GM10266 (cell line): ENCODE results near the gene ADGRG4.

Source experiments
- DNase-seq: peaks from one replicate; pipeline ENCODE4 v3.0.0; 2012; ENCODE audit errors: extremely low spot score
- TF ChIP-seq, protein P1 (sequence below): IDR thresholded peaks from 2 replicates; pipeline ENCODE4 v1.5.1; 2012; ENCODE audit warnings: mild to moderate bottlenecking, low read depth; ENCODE audit not compliant: control insufficient read depth, insufficient read depth; ENCODE audit errors: missing control alignments

The ADGRG4 gene

DNA sequence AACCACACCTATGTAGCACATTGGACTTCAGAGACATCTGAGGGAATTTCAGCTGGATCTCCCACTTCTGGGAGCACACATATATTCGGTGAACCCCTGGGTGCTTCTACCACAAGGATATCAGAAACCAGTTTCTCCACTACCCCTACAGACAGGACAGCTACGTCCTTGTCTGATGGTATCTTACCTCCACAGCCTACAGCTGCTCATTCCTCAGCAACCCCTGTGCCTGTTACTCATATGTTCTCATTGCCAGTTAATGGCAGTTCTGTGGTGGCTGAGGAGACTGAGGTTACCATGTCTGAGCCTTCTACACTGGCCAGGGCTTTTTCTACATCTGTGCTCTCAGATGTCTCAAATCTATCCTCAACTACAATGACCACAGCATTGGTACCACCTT, 45.7 kb downstream of the ADGRG4 start:
- no peak for DNase-seq
- TF ChIP-seq, protein P1, sequence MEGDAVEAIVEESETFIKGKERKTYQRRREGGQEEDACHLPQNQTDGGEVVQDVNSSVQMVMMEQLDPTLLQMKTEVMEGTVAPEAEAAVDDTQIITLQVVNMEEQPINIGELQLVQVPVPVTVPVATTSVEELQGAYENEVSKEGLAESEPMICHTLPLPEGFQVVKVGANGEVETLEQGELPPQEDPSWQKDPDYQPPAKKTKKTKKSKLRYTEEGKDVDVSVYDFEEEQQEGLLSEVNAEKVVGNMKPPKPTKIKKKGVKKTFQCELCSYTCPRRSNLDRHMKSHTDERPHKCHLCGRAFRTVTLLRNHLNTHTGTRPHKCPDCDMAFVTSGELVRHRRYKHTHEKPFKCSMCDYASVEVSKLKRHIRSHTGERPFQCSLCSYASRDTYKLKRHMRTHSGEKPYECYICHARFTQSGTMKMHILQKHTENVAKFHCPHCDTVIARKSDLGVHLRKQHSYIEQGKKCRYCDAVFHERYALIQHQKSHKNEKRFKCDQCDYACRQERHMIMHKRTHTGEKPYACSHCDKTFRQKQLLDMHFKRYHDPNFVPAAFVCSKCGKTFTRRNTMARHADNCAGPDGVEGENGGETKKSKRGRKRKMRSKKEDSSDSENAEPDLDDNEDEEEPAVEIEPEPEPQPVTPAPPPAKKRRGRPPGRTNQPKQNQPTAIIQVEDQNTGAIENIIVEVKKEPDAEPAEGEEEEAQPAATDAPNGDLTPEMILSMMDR, result no peak

DNA sequence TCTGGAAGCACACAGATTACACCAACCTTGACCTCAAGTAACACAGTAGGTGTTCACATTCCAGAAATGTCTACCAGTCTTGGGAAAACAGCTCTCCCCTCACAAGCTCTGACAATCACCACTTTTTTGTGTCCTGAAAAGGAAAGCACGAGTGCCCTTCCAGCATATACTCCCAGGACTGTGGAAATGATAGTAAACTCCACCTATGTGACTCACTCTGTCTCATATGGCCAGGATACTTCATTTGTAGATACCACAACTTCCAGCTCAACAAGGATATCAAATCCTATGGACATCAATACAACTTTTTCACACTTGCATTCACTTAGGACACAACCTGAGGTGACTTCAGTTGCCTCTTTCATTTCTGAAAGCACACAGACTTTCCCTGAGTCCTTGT, 46.9 kb downstream of the ADGRG4 start:
- DNase-seq, result no peak
- TF ChIP-seq, protein P1, result no peak

DNA sequence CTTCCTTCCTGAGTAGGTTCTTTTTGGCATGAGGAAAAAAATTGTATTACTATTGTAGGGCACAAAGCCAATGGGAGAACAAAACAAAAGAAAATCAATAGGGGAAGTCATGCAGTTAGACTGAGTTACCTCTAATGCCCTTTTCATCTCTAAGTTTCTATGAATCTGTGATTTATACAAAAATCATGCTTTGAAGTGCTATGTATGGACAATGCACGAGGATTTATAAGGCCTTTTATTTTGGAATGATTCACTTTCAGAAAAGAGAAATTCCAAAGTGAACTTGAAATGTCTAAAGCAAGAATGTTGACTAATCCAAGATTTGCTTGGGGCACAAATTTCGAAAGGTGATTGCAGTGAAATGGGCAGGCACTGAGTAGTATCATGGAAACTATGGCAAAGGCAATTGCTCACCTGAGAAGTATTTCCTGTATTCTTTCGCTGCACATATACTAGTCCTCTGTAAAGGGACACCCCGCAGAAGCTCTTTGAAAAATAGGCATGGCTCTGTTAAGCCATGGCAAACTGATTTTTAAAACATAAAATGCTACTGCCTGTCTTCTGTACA, 52.8 kb downstream of the ADGRG4 start:
- TF ChIP-seq, protein P1, result no peak
- no peak for DNase-seq

DNA sequence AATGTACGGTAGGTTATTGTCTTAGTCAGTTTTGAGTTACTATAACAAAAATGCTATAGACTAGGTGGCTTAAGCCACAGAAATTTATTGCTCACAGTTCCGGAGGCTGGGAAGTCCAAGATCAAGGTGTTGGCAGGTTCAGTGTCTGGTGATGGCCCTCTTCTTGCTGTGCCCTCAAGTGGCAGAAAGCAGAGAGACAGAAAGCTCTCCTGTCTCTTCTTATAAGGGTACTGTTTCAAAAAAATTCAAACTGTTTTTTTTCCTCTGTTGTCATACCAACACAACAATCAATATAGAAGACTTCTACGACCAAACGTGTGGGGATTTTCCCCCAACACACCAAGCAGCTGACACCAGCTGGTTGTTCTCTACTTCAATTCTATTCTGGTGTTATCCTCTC, 53.4 kb downstream of the ADGRG4 start:
- TF ChIP-seq, protein P1, result no peak
- no peak for DNase-seq

DNA sequence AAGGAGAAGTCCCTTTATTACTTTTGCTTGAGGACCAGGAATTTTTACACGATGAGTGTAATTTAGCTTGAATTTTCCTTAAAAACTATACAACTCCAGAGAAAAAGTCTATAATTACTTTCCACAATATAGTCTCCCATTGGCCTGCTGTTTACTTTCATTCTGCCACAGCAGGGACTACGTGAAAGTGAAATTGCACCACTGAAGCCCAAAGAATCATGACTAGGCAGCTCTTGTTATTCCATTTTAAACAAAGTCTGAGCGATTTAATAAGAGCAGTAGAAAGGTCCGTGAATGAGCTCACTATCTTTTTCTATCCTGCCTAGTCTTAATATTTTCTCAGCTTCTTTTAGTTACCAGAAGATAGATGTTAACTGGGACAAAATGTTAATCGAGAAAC, 68.6 kb downstream of the ADGRG4 start:
- no peak for DNase-seq
- TF ChIP-seq, protein P1, result no peak

DNA sequence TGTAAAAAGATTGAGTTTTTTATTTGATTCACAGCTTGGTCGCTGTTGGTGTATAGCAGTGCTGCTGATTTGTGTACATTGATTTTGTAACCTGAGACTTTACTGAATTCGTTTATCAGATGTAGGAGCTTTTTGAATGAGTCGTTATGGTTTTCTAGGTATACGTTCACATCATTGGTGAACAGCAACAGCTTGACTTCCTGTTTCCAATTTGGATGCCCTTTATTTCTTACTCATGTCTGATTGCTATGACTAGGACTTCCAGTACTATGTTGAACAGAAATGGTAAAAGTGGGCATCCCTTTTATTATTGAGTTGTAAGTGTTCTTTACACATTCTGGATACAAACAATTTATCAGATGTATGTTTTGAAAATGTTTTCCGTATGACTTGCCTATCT, 76.0 kb downstream of the ADGRG4 start:
- no peak for DNase-seq
- TF ChIP-seq, protein P1, result no peak

DNA sequence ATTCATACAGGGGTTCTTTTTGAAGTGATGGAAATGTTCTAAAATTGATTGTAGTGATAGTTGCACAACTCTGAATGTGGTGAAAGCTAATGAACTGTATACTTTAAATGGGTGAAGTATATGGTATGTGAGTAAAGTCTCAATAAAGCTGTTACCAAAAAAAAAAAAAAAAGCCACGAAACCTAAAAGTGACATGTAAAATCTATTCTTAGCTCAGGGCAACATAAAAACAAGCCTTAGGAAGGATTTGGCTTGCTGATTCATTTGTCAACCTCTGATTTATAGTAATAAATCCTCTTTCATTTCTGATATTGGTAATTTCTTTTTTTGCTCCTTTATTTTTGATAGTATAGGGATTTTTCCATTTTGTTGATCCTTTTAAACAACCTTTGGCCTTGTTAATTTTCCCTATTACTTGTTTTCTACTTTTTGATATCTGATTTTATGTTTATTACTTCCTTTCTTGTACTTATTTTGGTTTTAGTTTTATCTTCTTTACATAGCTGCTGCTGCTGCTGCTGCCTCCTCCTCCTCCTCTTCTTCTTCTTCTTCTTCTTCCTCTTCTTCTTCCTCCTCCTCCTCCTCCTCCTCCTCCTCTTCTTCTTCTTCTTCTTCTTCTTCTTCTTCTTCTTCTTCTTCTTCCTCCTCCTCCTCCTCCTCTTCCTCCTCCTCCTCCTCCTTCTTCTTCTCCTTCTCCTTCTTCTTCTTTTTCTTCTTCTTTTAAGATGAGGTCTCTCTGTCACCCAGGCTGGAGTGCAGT, 79.4 kb downstream of the ADGRG4 start:
- TF ChIP-seq, protein P1, result no peak
- no peak for DNase-seq
